Activated CD4-positive, alpha-beta T cell treated with anti-CD3 and anti-CD28 coated beads, Interleukin-2, amount 10 ng/mL, durations not matched to agents 24 days and 14 days (primary cell): ENCODE results near the gene KRTAP10-10. TPM values are rescaled to one million over a fixed set of nuclear protein-coding genes. Genes with fewer than 3 reads are reported as not detected.
"Not testable (repeated sequence)": the region's sequence is repeated elsewhere in the genome, so short reads cannot be mapped to it uniquely, and the experiment has no call there.

ENCODE experiments used
- DNase-seq: peaks from one replicate; pipeline ENCODE4 v3.0.0; 2022
- H3K27ac Mint-ChIP-seq: one replicate; pipeline ENCODE4 v1.8.0; 2022; ENCODE audit warnings: mild to moderate bottlenecking, mixed read lengths
- H3K27me3 Mint-ChIP-seq: one replicate; pipeline ENCODE4 v1.8.0; 2022; ENCODE audit warnings: mixed read lengths
- H3K36me3 Mint-ChIP-seq: one replicate; pipeline ENCODE4 v1.8.0; 2022; ENCODE audit warnings: low read depth, mild to moderate bottlenecking, mixed read lengths
- H3K4me1 Mint-ChIP-seq: one replicate; pipeline ENCODE4 v1.8.0; 2021; ENCODE audit warnings: mixed read lengths
- H3K4me3 Mint-ChIP-seq: one replicate; pipeline ENCODE4 v1.8.0; 2022; ENCODE audit warnings: mild to moderate bottlenecking, moderate library complexity, mixed read lengths
- H3K9me3 Mint-ChIP-seq: one replicate; pipeline ENCODE4 v1.8.0; 2021; ENCODE audit warnings: mixed read lengths
- intact Hi-C: fragments of 100-400 bp; cut with micrococcal nuclease; formaldehyde crosslinking; loops from one replicate; pipeline ENCODE4 v1.15.1; 2023
- total RNA-seq: library from RNA; stranded (reverse); gene quantifications from 2 replicates; pipeline ENCODE4 v1.2.3, GENCODE V29; 2022

Gene KRTAP10-10, protein sequence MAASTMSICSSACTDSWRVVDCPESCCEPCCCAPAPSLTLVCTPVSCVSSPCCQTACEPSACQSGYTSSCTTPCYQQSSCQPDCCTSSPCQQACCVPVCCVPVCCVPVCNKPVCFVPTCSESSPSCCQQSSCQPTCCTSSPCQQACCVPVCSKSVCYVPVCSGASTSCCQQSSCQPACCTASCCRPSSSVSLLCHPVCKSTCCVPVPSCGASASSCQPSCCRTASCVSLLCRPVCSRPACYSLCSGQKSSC
- not detected in 2 replicates for total RNA-seq

DNA sequence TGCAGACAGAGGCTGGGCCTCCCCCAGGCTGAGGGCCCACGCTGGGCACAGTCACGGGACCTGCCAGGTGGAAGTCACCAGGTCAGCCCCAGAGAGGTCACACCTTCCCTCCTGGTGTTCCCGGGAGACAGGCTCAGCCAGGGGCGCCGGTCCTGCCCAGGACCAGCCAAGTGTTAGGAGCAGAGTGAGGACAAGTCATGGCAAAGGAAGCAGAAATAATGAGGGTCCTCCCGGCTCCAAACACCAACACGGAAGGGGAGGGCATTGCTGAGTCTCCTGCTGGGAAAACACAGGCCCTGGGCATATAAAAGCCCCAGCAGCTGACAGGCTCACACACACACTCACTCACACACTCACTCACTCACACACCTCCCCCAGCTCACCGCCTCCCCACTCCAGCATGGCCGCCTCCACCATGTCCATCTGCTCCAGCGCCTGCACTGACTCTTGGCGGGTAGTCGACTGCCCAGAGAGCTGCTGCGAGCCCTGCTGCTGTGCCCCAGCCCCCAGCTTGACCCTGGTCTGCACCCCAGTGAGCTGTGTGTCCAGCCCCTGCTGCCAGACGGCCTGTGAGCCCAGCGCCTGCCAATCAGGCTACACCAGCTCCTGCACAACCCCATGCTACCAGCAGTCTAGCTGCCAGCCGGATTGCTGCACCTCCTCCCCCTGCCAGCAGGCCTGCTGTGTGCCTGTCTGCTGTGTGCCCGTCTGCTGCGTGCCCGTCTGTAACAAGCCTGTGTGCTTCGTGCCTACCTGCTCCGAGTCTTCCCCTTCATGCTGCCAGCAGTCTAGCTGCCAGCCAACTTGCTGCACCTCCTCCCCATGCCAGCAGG lies at the start of gene KRTAP10-10:
Gene KRTAP10-10, plus strand, starts transcription at position 339 of the 833 bp plus-strand sequence. Its CDS starts 62 bp downstream, at position 401.
- no peak within 1 kb of the TSS for H3K4me3 Mint-ChIP-seq
- H3K27me3 Mint-ChIP-seq = peaks cover 13% of the 10 kb centered on the region
- peaks cover 30% of the 10 kb centered on the region for H3K9me3 Mint-ChIP-seq
- intact Hi-C loops = no loop called here
- H3K4me1 Mint-ChIP-seq = no peaks in the 10 kb centered on the region
- peaks cover 3% of the 10 kb centered on the region for H3K36me3 Mint-ChIP-seq
- no peak for DNase-seq
- H3K27ac Mint-ChIP-seq = no peak within 1 kb of the TSS

DNA sequence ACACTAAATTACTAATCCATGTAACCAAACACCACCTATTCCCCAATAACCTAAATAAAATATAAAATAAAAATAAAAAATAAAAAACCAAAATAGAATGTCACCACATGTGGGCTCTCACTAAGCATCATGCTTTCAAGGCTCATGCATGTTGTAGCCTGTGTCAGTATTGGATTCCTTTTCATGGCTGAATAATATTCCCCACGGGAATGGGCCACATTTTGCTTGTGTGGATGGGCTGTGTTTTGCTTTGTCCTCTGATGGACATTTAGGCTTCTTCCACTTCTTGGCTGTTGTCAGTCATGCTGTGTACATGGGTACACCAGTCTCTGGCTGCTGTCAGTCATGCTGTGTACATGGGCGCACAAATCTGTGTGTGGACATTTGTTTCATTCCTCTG lies 48.1 kb upstream of the KRTAP10-10 start:
- Mint-ChIP-seq H3K9me3 (peaks cover 4% of the 10 kb centered on the region), H3K4me1 (no peaks in the 10 kb centered on the region), H3K27me3 (peaks cover 32% of the 10 kb centered on the region), H3K36me3 (no peaks in the 10 kb centered on the region), H3K4me3 (no peak overlapping the region), H3K27ac (no peak overlapping the region)
- no peak for DNase-seq
- intact Hi-C loops = no loop called here

DNA sequence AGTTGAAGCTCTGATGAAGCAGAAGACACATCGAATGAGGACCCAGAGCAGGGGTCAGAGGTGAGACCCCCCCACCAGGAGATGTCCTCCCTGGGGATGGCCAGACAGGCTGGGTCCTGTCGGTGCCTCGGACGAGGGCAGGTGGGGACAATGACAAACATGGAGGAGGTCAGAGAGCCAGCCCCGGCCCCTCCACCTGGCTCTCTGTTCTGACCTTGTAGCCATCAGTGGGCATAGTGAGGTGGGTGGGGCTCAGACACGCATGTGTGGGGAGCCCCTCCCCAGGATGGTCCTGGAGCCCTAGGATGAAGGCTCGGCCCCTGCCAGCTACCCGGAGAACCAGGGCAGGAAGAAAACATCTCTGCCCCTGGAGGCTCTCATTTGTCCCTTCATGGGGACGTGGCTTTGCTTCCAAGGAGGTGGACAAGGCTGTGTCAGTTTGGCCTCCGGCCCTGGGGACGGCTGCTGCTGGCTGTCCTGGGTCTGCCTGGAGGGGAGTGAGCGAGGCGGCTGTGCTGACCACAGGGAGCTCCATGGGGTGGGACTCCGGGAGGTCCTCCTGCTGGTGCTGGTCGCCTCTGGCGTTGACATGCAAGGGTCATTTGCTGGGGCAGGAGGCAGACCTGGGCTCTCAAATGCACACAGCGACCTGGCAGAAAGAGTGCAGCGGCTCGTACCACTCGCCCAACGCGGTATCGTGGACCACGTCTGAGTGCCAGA lies 47.4 kb upstream of the KRTAP10-10 start:
- H3K36me3 Mint-ChIP-seq = no peaks in the 10 kb centered on the region
- H3K9me3 Mint-ChIP-seq = peaks cover 4% of the 10 kb centered on the region
- peaks cover 30% of the 10 kb centered on the region for H3K27me3 Mint-ChIP-seq
- H3K27ac Mint-ChIP-seq = no peak overlapping the region
- intact Hi-C loops = no loop called here
- H3K4me3 Mint-ChIP-seq = no peak overlapping the region
- no peaks in the 10 kb centered on the region for H3K4me1 Mint-ChIP-seq
- DNase-seq = no peak

DNA sequence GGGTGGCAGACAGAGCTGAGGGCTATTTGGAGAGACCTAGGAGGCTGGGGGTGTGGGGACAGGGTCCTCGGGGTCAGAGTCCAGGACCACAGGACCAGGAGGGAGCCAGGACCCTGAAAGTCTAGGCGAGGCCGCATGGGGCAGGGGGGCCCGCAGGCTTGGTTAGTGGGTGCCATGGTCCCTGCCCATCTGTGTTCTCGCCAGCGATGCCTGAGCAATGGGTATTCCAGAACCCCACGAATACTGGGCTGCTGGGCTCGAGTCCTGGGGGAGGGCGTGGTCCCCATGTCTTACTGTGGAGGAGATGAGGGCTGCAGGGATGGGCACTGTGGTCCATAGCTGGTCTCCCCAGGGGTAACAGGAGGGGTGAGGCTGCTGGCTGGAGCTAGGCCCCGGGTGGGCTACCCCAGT lies 46.8 kb upstream of the KRTAP10-10 start:
- intact Hi-C loops = no loop called here
- Mint-ChIP-seq H3K36me3 (no peaks in the 10 kb centered on the region), H3K4me1 (no peaks in the 10 kb centered on the region), H3K27ac (no peak overlapping the region), H3K9me3 (peaks cover 4% of the 10 kb centered on the region), H3K4me3 (no peak overlapping the region), H3K27me3 (peaks cover 27% of the 10 kb centered on the region)
- DNase-seq = no peak

DNA sequence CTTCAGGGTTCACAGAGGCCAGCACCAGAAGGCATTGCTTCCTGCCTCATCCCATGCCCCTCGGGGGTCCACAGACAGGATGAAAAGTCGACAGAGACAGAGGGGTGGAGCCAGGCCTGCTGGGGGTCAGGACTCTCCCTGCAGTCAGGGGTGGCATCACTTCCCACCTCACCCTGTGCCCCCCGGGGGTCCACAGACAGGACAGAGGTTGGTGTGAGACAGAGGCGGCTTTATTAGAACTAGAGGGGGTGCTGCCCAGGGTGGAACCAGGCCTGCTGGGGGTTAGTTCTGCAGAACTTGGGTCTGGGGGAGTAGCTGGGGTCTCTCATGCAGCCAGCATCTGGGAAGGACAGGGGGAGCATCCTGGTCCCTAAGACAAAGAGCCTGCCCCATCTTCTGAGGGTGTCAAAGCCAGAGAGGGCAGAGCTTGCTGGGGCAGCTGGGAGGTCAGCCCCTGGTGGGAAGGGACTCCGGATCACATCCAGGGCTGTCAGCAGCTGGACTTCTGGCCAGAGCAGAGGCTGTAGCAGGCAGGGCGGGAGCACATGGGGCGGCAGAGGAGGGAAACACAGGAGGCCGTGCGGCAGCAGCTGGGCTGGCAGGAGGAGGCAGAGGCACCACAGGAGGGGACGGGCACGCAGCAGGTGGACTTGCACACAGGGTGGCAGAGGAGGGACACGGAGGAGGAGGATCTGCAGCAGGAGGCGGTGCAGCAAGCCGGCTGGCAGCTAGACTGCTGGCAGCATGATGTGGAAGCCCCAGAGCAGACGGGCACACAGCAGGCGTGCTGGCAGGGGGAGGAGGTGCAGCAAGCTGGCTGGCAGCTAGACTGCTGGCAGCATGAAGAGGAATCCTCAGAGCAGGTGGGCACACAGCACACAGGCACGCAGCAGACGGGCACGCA lies 46.0 kb upstream of the KRTAP10-10 start:
- H3K27me3 Mint-ChIP-seq = peaks cover 22% of the 10 kb centered on the region
- intact Hi-C loops, H3K27ac Mint-ChIP-seq, H3K4me1 Mint-ChIP-seq, H3K9me3 Mint-ChIP-seq, H3K36me3 Mint-ChIP-seq, H3K4me3 Mint-ChIP-seq, DNase-seq: not testable (repeated sequence)

DNA sequence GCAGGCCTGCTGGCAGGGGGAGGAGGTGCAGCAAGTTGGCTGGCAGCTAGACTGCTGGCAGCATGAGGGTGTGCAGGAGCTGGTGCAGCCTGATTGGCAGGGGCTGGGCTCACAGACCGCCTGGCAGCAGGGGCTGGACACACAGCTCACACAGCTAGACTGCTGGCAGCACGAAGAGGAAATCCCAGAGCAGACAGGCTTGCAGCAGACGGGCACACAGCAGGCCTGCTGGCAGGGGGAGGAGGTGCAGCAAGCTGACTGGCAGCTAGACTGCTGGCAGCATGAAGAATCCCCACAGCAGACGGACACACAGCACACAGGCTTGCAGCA lies 45.4 kb upstream of the KRTAP10-10 start:
- H3K9me3 Mint-ChIP-seq, intact Hi-C loops, H3K27ac Mint-ChIP-seq: not testable (repeated sequence)

DNA sequence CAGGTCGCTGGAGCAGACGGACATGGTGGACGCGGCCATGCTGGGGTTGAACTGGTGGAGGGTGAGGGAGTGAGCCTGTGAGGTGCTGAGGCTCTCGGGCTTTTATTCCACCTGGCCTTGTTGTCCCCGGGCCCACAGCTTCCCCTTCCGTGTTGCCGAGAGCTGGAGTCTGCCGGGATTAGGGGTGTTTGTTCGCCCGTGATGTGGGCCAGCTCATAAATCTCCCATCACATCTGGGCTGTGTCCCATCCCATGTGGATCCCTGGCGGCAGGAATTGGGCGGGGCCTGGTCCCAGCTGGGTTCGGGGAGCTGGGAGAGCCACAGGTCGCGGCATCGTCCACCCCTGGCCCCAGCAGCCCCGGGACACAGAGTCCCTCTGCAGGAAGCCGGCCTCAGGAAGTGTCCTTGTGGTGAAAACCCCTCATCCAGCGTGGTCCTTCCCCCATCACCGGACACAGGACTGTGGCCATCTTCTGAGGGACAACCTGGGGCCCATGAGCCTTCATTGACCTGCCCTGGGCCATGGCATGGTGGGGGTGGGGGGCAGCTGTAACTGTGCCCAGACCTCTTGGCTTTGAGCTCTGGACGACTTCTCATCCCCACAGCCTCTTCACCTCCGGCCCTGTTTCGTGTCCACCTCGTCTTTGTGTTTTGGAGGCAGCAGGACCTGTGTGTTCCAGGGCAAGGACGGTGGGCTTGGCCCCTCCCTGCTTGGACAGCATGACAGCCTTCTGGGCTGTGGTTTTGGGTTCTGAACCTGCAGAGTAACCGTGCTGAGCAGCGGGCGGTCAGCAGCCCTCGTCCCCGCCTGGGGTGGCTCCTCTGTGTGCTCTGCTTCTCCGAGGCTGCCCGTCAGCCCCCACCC lies 44.5 kb upstream of the KRTAP10-10 start, which contains the start of gene KRTAP10-6:
Gene KRTAP10-6, minus strand, starts transcription at position 60 of the 866 bp plus-strand sequence. Its CDS starts 21 bp downstream, at position 39.
- Mint-ChIP-seq H3K27me3 (peaks cover 11% of the 10 kb centered on the region), H3K36me3 (no peaks in the 10 kb centered on the region), H3K4me3 (no peak within 1 kb of the TSS), H3K4me1 (no peaks in the 10 kb centered on the region), H3K9me3 (no peaks in the 10 kb centered on the region), H3K27ac (no peak within 1 kb of the TSS)
- intact Hi-C loops = no loop called here
- DNase-seq = no peak

More for the DNA sequence above, 45.4 kb upstream of the KRTAP10-10 start:
- DNase-seq, H3K4me3 Mint-ChIP-seq, H3K4me1 Mint-ChIP-seq, H3K36me3 Mint-ChIP-seq: not testable (repeated sequence)
- H3K27me3 Mint-ChIP-seq = peaks cover 19% of the 10 kb centered on the region

DNA sequence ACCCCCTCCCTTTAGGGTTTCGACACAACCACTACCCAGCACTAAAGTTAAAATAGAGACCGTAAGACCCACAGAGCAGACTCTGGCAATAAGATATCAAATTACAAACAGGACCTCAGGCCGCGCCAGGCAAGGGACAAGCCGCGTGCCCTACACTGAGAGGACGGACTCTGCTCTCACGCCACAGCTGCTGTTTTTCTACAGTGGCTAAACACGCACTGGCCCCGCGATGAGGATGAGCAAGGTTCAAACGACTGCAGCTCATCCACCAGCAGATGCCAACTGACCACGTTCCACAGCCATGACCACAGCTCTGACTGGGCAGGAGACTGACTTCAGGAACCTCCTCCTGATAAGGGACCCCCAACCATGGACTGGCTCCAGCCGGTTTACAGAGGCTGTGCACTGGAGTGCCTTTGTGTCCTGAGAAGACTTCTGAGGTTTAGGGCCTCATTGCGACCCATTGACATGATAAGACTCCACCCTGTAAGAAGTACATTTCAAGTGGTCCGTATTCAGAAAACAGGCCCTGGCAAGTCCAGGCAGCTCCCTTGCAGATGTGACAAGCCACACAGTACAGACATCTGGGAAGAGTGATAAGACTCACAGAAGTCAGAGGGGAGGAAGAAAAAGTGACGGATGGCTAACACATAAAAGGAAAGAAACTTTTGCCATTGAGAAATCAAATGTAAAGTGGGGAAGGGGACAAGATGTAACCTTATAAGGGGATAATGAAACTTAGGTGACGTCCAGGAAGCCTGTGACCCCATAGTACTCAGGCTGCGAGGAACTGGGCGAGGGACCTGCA lies 43.4 kb upstream of the KRTAP10-10 start:
- H3K4me3 Mint-ChIP-seq = no peak overlapping the region
- H3K36me3 Mint-ChIP-seq = no peaks in the 10 kb centered on the region
- H3K9me3 Mint-ChIP-seq = no peaks in the 10 kb centered on the region
- peaks cover 7% of the 10 kb centered on the region for H3K27me3 Mint-ChIP-seq
- intact Hi-C loops = no loop called here
- DNase-seq = no peak
- no peaks in the 10 kb centered on the region for H3K4me1 Mint-ChIP-seq
- no peak overlapping the region for H3K27ac Mint-ChIP-seq

DNA sequence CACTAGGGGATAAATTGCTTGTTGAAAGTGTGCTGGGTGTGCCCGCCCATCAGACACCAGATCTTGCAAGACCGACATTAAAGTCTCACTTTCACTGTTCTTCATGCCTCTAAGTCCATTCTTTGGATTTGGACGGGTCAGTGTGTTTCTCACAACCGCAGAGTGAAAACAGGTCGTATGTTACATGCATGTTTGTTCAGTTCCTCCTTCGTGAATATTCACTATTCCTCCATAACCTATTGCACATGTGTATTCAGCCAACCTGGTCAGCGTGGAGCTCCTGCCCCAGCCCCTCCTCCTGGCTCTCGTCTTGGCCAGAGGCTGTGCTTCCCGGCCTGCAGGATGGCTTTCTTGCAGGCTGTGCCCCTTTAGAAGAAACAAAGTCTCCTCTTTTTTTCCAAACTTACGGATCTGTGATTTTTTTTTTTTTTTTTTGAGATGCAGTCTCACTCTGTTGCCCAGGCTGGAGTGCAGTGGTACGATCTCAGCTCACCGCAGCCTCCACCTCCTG lies 42.7 kb upstream of the KRTAP10-10 start:
- peaks cover 7% of the 10 kb centered on the region for H3K27me3 Mint-ChIP-seq
- H3K9me3 Mint-ChIP-seq = no peaks in the 10 kb centered on the region
- no peak for DNase-seq
- no peak overlapping the region for H3K27ac Mint-ChIP-seq
- H3K36me3 Mint-ChIP-seq = no peaks in the 10 kb centered on the region
- intact Hi-C loops = no loop called here
- no peaks in the 10 kb centered on the region for H3K4me1 Mint-ChIP-seq
- no peak overlapping the region for H3K4me3 Mint-ChIP-seq

DNA sequence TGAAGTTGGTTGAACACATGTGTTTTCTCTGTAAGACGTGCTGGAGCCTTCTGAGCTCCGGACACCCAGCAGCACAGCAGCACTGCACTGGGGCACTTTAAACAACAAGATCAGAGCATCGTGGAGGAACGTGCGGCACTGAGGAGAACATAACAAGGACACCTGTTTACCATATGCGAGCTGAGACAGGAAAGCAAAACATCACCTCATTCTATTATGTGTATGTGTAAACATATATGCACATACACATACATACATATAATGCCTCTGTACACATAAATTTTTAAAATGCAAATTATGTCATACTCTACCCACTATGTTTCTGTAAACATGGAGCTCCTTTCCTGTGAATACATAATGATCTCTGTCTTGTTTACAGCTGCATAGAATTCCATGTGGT lies 41.6 kb upstream of the KRTAP10-10 start:
- Mint-ChIP-seq H3K27me3 (peaks cover 7% of the 10 kb centered on the region), H3K4me1 (no peaks in the 10 kb centered on the region), H3K36me3 (no peaks in the 10 kb centered on the region), H3K9me3 (no peaks in the 10 kb centered on the region), H3K27ac (no peak overlapping the region), H3K4me3 (no peak overlapping the region)
- intact Hi-C loops = no loop called here
- no peak for DNase-seq

DNA sequence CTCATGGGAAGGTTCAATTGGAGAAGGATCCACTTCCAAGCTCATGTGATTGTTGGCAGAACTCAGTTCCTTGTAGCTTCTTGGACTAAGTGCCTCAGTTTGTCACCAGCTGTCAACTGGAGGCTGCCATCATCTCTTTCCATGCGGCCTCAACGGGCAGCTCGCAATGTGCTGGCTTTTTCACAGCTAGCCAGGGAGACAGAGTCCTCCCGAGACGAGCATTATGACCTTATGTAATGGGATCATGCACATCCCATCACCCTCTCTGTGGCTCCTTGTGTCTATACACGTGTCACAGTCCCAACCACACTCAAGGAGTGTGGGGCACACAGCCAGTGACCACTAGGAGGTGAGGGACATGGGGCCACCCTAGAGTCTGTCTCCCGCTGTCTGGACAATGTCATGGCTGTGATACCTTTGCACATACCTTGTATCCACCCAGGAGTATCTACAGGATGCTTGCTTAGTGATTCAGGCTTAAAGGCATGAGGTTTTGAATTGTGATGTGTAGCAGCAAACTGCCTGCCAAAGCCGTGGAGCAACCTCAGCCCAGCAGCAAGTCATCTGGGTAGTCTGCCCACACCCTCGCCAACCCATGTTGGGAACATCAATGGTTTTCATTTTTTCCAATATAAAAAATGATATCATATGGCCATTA lies 41.0 kb upstream of the KRTAP10-10 start:
- H3K9me3 Mint-ChIP-seq = no peaks in the 10 kb centered on the region
- no peak overlapping the region for H3K4me3 Mint-ChIP-seq
- H3K36me3 Mint-ChIP-seq = no peaks in the 10 kb centered on the region
- peaks cover 7% of the 10 kb centered on the region for H3K27me3 Mint-ChIP-seq
- H3K4me1 Mint-ChIP-seq = no peaks in the 10 kb centered on the region
- intact Hi-C loops = no loop called here
- no peak for DNase-seq
- H3K27ac Mint-ChIP-seq = no peak overlapping the region
